HEK293 (cell line): Measurements from ENCODE around the gene VHLL.

Source experiments
- CTCF ChIA-PET: fragments of 350-600 bp; formaldehyde crosslinking; extraction: SDS; loops from one replicate; lab custom pipeline; 2021; ENCODE audit warnings: antibody characterized with exemption; lab: Yijun Ruan, JAX
- POLR2A ChIA-PET: fragments of 300-600 bp; formaldehyde crosslinking; extraction: SDS; loops from one replicate; lab custom pipeline; 2020; ENCODE audit warnings: antibody characterized with exemption, inconsistent platforms; lab: Yijun Ruan, JAX
- H3K27ac ChIP-seq: fragments of 200-500 bp; sonication (Bioruptor generic); 2 replicates; pipeline ENCODE4 v1.5.1; 2014; ENCODE audit warnings: low read depth, low read length, control low read depth, inconsistent platforms; ENCODE audit errors: extremely low read depth
- H3K36me3 ChIP-seq, 2 experiments: fragments of 200-500 bp in 1 of 2; sonication (Bioruptor generic) in 1 of 2; 1 replicate in 1 of 2; 2 replicates in 1 of 2; pipeline ENCODE4 v1.5.1; 2014 to 2017; ENCODE audit warnings: inconsistent platforms in 2 of 2, low read length in 2 of 2; ENCODE audit not compliant: control insufficient read depth in 2 of 2, insufficient read depth in 1 of 2
- H3K4me1 ChIP-seq: fragments of 200-500 bp; sonication (Bioruptor generic); 2 replicates; pipeline ENCODE4 v1.5.1; 2014; ENCODE audit warnings: mild to moderate bottlenecking, low read length, inconsistent platforms; ENCODE audit not compliant: control insufficient read depth, insufficient read depth
- H3K4me3 ChIP-seq: 2 replicates; pipeline ENCODE4 v1.5.1; 2011; ENCODE audit warnings: low read depth, mild to moderate bottlenecking, control low read depth, low read length, moderate library complexity
- H3K9me3 ChIP-seq: fragments of 200-500 bp; sonication (Bioruptor generic); 2 replicates; pipeline ENCODE4 v1.5.1; 2014; ENCODE audit warnings: low read depth, low read length, inconsistent platforms; ENCODE audit not compliant: control insufficient read depth, insufficient read depth
- KLF10 ChIP-seq: fragments of 450-650 bp; IDR thresholded peaks from 2 replicates; pipeline ENCODE4 v1.5.1; 2018; ENCODE audit warnings: missing biosample characterization, mild to moderate bottlenecking, missing genetic modification characterization
- KLF8 ChIP-seq: fragments of 450-650 bp; formaldehyde crosslinking; IDR thresholded peaks from 2 replicates; pipeline ENCODE4 v1.5.1; 2016; ENCODE audit warnings: missing biosample characterization, missing genetic modification characterization
- PRDM10 ChIP-seq: fragments of 450-650 bp; formaldehyde crosslinking; IDR thresholded peaks from 2 replicates; pipeline ENCODE4 v1.5.1; 2016; ENCODE audit warnings: missing biosample characterization, missing genetic modification characterization
- SCRT2 ChIP-seq: fragments of 450-650 bp; formaldehyde crosslinking; IDR thresholded peaks from 2 replicates; pipeline ENCODE4 v1.5.1; 2016; ENCODE audit warnings: missing biosample characterization, missing genetic modification characterization
- SP2 ChIP-seq: fragments of 450-650 bp; formaldehyde crosslinking; IDR thresholded peaks from 2 replicates; pipeline ENCODE4 v1.5.1; 2016; ENCODE audit warnings: missing biosample characterization, missing genetic modification characterization
- SP3 ChIP-seq: fragments of 450-650 bp; formaldehyde crosslinking; IDR thresholded peaks from 2 replicates; pipeline ENCODE4 v1.5.1; 2016; ENCODE audit warnings: missing biosample characterization, missing genetic modification characterization
- TRIM28 ChIP-seq: IDR thresholded peaks from 2 replicates; pipeline ENCODE4 v1.6.1; 2011; ENCODE audit warnings: low read length, control low read depth, borderline replicate concordance
- ZBTB11 ChIP-seq: fragments of 450-650 bp; formaldehyde crosslinking; conservative IDR thresholded peaks from 2 replicates; pipeline ENCODE4 v1.5.1; 2016; ENCODE audit warnings: low read depth, missing biosample characterization, missing genetic modification characterization
- ZBTB21 ChIP-seq: fragments of 450-650 bp; formaldehyde crosslinking; IDR thresholded peaks from 2 replicates; pipeline ENCODE4 v1.5.1; 2017; ENCODE audit warnings: missing biosample characterization, missing genetic modification characterization
- ZBTB7A ChIP-seq: fragments of 450-650 bp; formaldehyde crosslinking; IDR thresholded peaks from 2 replicates; pipeline ENCODE4 v1.5.1; 2016; ENCODE audit warnings: low read depth, missing biosample characterization, missing genetic modification characterization
- ZEB2 ChIP-seq: fragments of 450-650 bp; formaldehyde crosslinking; IDR thresholded peaks from 2 replicates; pipeline ENCODE4 v1.5.1; 2016; ENCODE audit warnings: missing biosample characterization, missing genetic modification characterization
- ZFHX2 ChIP-seq: fragments of 450-650 bp; formaldehyde crosslinking; conservative IDR thresholded peaks from 2 replicates; pipeline ENCODE4 v1.5.1; 2016; ENCODE audit warnings: missing biosample characterization, missing genetic modification characterization
- ZFP37 ChIP-seq: fragments of 450-650 bp; formaldehyde crosslinking; IDR thresholded peaks from 2 replicates; pipeline ENCODE4 v1.5.1; 2016; ENCODE audit warnings: missing biosample characterization, missing genetic modification characterization
- ZNF132 ChIP-seq: fragments of 450-650 bp; formaldehyde crosslinking; IDR thresholded peaks from 2 replicates; pipeline ENCODE4 v1.5.1; 2017; ENCODE audit warnings: missing biosample characterization, missing genetic modification characterization, borderline replicate concordance
- ZNF140 ChIP-seq: fragments of 450-650 bp; formaldehyde crosslinking; IDR thresholded peaks from 2 replicates; pipeline ENCODE4 v1.5.1; 2016; ENCODE audit warnings: missing biosample characterization, missing genetic modification characterization
- ZNF16 ChIP-seq: fragments of 450-650 bp; formaldehyde crosslinking; IDR thresholded peaks from 2 replicates; pipeline ENCODE4 v1.5.1; 2016; ENCODE audit warnings: low read depth, missing biosample characterization, missing genetic modification characterization
- ZNF202 ChIP-seq: fragments of 450-650 bp; formaldehyde crosslinking; IDR thresholded peaks from 2 replicates; pipeline ENCODE4 v1.5.1; 2016; ENCODE audit warnings: missing biosample characterization, missing genetic modification characterization, borderline replicate concordance
- ZNF366 ChIP-seq: fragments of 450-650 bp; formaldehyde crosslinking; conservative IDR thresholded peaks from 2 replicates; pipeline ENCODE4 v1.5.1; 2016; ENCODE audit warnings: missing biosample characterization, missing genetic modification characterization
- ZNF37A ChIP-seq: fragments of 450-650 bp; IDR thresholded peaks from 2 replicates; pipeline ENCODE4 v1.5.1; 2018; ENCODE audit warnings: missing biosample characterization, missing genetic modification characterization
- ZNF48 ChIP-seq: fragments of 450-650 bp; formaldehyde crosslinking; IDR thresholded peaks from 2 replicates; pipeline ENCODE4 v1.5.1; 2016; ENCODE audit warnings: missing biosample characterization, missing genetic modification characterization
- ZNF510 ChIP-seq: fragments of 450-650 bp; formaldehyde crosslinking; IDR thresholded peaks from 2 replicates; pipeline ENCODE4 v1.5.1; 2018; ENCODE audit warnings: mild to moderate bottlenecking, missing genetic modification characterization, missing biosample characterization; ENCODE audit not compliant: insufficient replicate concordance
- ZNF76 ChIP-seq: fragments of 450-650 bp; formaldehyde crosslinking; IDR thresholded peaks from 2 replicates; pipeline ENCODE4; 2016; ENCODE audit warnings: low read depth, missing biosample characterization, missing genetic modification characterization, borderline replicate concordance
- ZNF791 ChIP-seq: fragments of 450-650 bp; formaldehyde crosslinking; IDR thresholded peaks from 2 replicates; pipeline ENCODE4 v1.5.1; 2016; ENCODE audit warnings: missing biosample characterization, missing genetic modification characterization
- ZSCAN30 ChIP-seq: fragments of 450-650 bp; IDR thresholded peaks from 2 replicates; pipeline ENCODE4 v1.5.1; 2018; ENCODE audit warnings: missing biosample characterization, mild to moderate bottlenecking, missing genetic modification characterization, moderate library complexity
- ZSCAN5A ChIP-seq: fragments of 450-650 bp; formaldehyde crosslinking; IDR thresholded peaks from 2 replicates; pipeline ENCODE4 v1.5.1; 2016; ENCODE audit warnings: missing biosample characterization, missing genetic modification characterization

VHLL gene

GRCh38 chr1:156342166-156342955, 43.3 kb upstream of the VHLL start:
- POLR2A ChIA-PET: no interaction called here
- Histone ChIP-seq H3K27ac (no peak overlapping the region), H3K36me3 (no peaks in the 10 kb centered on the region), H3K4me3 (no peak overlapping the region), H3K9me3 (no peaks in the 10 kb centered on the region), H3K4me1 (no peaks in the 10 kb centered on the region)
- CTCF ChIA-PET: interaction anchor here (0.7 to 1.4 kb wide), 7 partner anchors 10 to 113 kb away, joined by 3 to 6 read pairs (median 5); no protein-coding TSS in a partner anchor
- no peak for TF ChIP-seq ZSCAN5A (tag by site-specific recombination)
- TF ChIP-seq ZBTB7A: no peak
- TF ChIP-seq ZNF510 (tag by site-specific recombination): no peak
- no peak for TF ChIP-seq ZNF132
- no peak for TF ChIP-seq ZSCAN30 (tag by site-specific recombination)
- TF ChIP-seq PRDM10: no peak
- TF ChIP-seq ZNF140: no peak
- no peak for TF ChIP-seq ZNF366
- no peak for TF ChIP-seq SP2 (tag by site-specific recombination)
- no peak for TF ChIP-seq ZFHX2 (tag by site-specific recombination)

- CTCF ChIA-PET: interaction anchor here (0.7 to 2.1 kb wide), 5 partner anchors 19 to 403 kb away, joined by 3 to 14 read pairs (median 4); no protein-coding TSS in a partner anchor
- H3K9me3 ChIP-seq: no peaks in the 10 kb centered on the region
- POLR2A ChIA-PET: interaction anchor here (0.8 to 1.4 kb wide), 9 partner anchors 8 to 85 kb away, joined by 3 to 9 read pairs (median 3); partner anchors contain the start of genes SMG5 and TMEM79
- H3K27ac ChIP-seq: peak within 1 kb of the TSS; percentile 68
- peaks cover 23 to 33% of the 10 kb centered on the region in 2 experiments for H3K36me3 ChIP-seq
- H3K4me3 ChIP-seq: peak within 1 kb of the TSS; percentile 71
- peaks cover 5% of the 10 kb centered on the region; the same call in 1 of the 2 replicates for H3K4me1 ChIP-seq
- TF ChIP-seq ZNF48 (no peak), KLF8 (peak; percentile 62; the same call in 1 of the 2 replicates), ZNF76 (tag by site-specific recombination) (peak; percentile 97), ZEB2 (tag by site-specific recombination) (no peak; the same call in 1 of the 2 replicates), TRIM28 (peak; percentile 22; the same call in 1 of the 2 replicates), ZFP37 (tag by site-specific recombination) (0 out of 2 replicates have a peak, but pooled peaks have one; percentile 53), ZNF791 (tag by site-specific recombination) (no peak), ZBTB21 (no peak), ZNF202 (tag by site-specific recombination) (no peak), KLF10 (no peak), SCRT2 (tag by site-specific recombination) (peak; percentile 100), ZBTB11 (tag by site-specific recombination) (peak; percentile 27; the same call in 1 of the 2 replicates), ZNF16 (no peak), SP3 (tag by site-specific recombination) (peak; percentile 83), ZNF37A (tag by site-specific recombination) (no peak)
Measured at GRCh38 chr1:156338180-156338976, 39.3 kb upstream of the VHLL start, which contains the start of the genes CCT3 and TSACC. Gene CCT3 (minus strand): TSS chr1:156338292. CDS start chr1:156338184, 108 bp downstream. Gene TSACC (plus strand): TSS chr1:156338526. CDS start chr1:156339758, 1,232 bp downstream.
